Effector CD4-positive, alpha-beta T cell (primary cell): Measurements from ENCODE around the gene CD52.
"Not testable (repeated sequence)": the region's sequence is repeated elsewhere in the genome, so short reads cannot be mapped to it uniquely, and the experiment has no call there.

ENCODE experiments used
- DNase-seq: peaks from one replicate; pipeline ENCODE4 v3.0.0-alpha.2; 2020

Gene CD52

DNA sequence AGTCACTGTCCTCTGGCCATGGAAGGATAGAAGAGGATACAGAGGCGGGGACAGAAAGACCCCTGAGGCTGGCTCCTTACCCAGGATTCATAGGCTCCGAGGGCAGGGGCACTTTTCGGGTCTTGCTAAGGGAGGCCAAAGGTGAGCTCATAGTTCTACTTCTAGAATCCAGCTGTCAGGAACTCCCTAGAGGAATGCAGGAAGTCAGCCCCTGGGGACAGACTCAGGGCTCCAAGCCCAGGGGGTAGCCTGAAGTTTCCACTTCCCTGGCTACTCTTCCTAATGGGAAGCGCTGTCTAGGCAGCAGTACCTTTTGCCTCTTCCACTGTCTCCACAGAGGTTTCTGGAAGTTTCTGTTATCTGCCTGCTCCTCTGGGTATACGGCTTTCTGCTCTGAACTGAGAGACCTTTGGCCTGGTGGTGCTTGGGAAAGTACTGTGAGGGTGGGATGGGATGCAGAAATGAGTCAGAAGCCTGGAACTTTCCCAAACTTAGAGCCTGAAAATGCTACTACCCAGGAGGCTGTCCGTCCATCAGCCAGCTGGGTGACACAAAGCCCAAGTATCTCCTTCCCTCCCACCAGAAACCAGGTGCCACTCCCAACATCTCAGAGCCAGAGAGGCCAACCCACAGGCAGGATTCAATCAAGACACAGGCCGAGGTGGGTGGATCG lies 14.9 kb upstream of the CD52 start:
- DNase-seq = no peak

DNA sequence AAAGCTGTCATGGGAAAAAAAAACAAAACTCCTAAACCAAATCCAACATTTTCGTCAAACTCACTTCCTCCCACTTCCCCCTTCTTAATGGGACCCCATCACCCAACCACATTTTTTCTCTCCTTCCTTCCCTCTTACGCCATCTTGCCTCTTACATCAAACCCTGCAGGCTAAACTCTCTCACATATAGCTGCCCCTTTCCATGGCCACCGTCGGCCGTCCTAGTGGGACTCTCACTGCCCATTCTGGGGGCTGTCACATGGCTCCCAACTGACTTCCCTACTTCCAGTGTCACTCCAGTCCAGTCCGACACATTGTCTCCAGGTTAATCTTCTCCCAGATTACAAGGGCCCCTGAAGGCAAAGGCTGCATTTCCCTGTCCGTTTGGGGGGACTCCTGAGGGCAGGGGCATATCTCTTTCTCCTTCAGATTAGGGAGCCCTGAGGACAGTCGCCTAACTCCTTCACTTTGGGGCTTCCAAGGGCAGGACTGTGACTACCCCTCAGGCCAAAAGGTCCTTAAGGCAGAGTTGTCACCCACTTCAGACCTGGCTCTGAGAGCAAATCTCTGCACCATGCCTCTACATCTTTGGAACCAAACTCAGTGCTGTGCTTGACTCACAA lies 12.0 kb upstream of the CD52 start:
- no peak for DNase-seq

DNA sequence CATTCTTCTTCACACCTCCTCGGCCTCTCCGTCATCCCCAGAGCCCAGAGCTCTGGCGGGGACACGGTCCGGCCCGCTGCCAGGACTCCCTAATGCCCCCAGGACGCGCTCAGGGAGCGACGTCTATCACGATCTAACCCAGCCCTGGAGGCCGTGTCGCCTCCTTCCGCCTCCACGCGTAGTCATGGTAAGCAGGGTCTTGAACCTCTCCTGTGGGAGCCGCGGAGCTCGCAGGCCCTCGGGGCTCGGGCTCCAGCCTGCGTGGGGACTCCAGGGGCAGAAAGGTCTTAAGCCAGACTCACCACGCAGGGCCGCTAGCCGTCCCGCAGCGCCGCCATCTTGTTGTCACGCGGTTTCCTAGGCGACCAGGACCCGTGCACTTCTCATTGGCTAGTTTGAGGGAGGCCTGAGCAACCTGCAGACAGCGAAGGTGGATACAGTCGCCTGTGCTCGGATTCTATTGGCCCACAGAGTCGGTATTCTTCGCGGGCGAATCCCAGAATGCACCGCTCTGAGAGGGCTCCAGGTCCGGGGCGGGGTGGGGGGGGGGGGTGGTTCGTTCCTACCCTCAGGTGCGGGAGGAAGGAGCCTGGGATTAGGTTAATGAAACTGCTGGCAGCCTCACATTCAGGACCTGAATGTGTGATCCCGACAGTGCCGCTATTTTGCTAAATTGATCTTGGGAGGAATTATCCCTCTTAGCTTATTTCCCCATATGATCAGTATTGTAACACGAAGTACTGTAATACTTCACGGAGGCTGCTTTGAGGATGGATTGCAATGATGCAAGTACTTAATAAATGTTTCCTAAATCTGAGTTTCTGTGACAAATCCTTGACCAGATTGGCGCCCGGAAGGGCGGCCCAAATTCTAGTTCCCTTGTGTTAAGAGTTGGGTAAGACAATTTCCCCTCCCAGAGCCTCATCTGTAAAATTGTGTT lies 11.2 kb upstream of the CD52 start, which contains the start of gene UBXN11:
Gene UBXN11 (minus strand): TSS at position 347 of the 940 bp plus-strand sequence. CDS start 3,753 bp downstream, outside the sequence.
- peak; percentile 92 for DNase-seq

DNA sequence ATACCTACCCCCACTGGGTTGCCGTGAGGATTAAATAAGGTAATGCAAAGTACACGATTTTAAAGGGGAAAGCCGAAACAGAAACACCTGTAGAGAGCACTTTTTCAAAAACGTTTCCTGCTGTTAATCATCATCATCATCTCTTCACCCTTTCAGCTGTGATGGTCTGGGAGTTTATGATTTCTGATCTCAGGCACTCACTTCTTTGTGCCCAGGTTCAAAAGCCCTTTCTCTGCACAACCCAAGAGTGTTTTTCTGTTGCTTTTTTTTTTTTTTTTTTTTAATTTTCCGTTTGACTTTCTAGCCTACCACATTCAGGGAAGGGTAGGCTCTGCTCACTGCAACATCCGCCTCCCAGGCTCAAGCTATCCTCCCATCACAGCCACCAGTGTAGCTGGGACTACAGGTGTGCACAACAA lies 10.4 kb upstream of the CD52 start:
- no peak for DNase-seq

DNA sequence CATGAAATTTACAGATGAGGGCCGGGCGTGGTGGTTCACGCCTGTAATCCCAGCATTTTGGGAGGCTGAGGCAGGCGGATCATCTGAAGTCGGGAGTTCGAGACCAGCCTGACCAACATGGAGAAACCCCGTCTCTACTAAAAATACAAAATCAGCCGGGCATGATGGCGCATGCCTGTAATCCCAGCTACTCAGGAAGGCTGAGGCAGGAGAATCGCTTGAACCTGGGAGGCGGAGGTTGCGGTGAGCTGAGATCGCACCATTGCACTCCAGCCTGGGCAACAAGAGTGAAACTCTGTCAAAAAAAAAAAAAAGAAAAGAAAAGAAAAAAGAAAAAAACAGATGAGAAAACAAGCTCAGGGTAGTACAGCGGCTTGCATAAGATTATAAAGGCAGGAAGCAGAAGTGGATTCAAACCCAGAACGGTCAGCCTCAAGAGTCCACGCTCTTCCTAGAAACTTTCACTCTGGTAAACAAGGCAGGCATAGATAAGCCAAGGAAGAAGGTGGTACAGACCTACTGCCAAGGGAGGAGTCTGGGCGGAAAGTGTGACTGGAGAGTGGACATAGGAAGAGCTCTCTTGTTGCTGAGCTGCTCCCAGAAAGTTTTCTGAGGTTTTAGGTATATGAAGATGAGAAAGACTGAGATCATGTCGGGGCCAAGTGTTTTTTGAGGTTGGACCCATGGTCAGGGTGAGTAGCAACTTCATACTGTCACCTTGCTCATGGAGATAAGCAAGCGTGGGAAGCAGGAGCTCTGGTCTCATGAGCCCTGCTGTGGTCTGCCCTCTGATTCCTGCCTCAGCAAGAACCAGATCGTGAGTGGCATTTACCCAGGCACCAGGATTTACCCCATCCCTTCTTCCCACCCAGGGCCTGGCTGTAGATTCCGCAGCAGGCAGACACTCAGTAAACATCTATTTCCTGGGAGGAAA lies 9.5 kb upstream of the CD52 start:
- DNase-seq = not testable (repeated sequence)

DNA sequence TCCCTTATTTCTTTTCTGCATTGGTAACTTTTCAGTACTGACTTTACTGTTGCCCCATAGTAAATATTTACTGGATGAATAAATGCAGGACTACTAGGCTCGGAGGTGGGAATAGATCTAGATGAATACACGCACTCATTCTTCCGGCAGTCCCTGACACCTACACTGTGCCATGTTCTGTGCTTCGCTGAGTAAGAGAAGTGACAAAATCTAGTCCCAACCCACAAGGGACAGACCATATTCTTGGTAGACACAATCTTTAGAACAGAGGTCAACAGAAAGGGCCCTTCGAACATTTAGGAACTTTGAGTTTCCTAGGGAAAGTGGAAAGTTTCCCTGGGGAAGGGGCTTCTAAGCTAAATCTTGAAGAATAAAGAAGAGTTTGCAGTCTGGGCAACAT lies 3.3 kb upstream of the CD52 start:
- DNase-seq = no peak

DNA sequence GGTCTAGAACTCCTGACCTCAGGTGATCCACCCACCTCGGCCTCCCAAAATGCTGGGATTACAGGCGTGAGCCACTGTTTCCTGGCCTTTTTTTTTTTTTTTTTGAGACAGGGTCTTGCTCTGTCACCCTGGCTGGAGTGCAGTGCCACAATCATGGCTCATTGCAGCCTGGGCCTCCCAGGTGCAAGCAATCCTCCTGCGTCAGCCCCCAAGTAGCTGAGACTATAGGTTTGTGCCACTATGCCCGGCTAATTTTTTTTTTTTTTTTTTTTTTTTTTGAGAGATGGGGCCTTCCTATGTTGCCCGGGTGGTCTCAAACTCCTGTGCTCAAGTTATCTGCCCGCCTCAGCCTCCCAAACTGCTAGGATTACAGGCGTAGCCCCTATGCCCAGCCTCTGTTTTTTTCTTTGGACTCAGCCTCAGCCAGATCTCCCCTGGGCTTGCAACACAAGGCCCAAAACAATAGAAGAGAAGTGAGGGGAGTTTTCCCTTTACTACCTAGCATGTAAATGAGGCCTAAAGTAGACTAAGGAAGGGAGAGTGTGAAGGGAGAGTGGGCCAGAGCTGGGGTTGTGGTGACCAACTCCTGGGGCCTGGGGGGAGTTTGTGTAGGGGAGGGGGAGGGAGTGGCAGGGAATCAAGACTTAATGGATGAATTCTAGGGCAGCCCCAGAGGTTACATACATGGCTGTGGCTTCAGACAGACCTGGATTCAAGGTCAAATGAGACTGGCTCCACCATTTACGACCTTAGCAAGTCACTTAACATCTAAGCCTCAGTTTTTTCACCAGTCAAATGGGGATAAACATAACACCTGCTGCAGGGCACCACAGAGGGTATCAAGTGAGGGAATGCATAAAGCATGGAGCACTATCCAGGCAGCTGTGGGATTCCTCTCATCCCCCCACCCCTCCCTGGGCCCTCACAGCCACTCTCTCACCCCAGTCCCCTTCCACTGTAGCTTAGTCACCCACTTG lies 1.6 kb upstream of the CD52 start:
- no peak for DNase-seq

DNA sequence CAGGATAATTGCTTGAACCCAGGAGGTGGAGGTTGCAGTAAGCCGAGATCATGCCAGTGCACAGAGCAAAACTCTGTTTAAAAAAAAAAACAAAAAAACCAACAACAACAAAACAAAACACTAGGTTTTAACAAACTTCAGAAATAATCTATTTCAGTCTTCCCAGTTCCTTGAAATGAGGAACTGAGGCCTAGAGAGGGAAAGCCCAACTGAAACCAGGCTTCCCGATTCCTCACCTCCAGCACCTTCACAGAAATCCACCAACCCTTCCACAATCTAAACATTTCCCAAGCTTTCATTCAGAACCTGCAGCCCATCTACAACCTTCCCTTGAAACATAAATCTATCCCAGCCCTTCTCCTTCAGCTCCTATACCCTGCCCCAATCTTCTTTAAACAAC lies 612 bp upstream of the CD52 start:
- no peak for DNase-seq

DNA sequence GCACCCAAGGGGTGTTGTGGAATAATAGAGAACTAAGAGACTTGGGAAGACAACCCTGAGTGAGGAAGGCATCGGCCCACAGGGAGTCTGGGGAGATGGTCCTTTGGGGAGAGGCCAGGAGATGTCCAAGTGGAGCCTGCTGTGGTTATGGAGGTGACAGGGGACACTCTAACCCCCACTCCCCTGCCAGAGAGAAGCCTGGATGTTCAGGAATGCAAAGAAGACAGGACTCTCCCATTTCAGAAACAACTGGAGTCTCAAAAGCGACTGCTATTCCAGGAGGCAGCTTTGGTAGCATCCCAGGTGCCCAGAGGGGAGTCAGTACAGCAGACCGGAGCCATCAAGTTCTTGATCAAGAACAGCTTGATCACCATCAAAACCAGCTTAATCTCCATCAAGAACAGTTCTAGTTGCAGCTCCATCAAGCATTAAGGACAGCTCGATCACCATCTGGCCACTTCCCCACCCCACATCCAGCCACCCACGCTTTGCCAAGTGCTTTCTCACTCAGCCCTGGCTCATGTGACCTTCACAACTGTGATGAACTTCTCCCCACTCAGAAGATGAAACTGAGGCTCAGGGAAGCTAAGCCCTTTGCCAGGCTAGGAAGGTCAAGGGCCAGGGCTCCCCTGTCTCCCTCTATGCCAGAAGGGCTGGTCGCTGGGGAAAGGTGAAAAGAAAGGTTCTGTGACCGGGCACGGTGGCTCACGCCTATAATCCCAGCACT lies 743 bp downstream of the CD52 start:
- DNase-seq = no peak

DNA sequence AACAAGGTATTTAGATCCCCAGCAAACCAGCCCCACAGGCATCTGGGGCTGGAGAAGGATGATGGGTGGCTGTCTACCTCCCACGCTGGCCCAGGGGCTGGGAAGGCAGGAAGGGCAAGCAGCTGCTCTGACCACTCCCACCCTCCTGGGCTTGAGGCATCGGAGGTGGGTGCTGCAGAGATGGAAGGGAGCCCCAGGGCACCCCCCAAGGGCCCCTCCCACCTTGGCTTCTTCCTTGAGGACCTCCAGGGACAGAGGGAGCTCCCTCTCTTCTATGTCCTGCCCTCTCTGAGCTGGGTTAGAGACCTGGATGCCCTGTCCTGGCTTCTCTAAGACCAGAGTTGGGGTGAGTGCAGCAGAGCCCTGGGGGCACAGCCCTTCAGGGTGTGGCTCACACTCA lies 3.1 kb downstream of the CD52 start:
- no peak for DNase-seq

DNA sequence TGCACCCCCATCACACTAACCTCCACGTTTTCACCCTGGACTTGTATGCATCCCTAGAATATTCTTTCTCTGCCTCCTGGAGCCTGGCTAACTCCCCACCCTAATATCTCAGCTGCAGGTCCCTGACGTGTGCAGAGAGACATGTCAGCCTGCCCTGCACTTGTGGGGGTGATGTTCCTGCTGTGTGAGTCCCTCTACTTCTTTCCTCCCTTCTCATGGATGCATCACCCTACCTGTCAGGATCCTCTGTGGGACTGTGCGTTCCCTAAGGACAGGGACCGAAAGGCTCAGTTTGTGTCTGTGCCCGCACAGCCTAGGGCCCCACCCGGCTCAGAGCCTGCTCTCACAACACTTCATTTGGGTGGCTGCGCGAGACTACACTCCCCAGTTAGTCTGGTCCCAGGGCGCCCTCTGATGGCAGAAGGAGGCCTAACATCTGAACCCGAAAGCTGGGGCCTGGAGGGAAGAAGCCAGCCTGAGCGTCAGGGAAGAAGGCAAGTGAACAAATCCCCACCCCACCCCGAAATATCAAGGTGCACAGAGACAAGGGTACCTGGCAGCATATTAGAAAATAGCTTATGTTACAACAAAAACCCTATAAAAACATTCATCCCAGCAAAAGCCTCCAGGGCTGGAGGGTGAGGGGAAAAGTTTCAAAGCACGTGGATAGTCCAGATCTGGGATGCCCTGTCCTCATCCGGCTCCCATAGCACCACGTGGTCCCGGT lies 3.7 kb downstream of the CD52 start:
- DNase-seq = peak; percentile 94

DNA sequence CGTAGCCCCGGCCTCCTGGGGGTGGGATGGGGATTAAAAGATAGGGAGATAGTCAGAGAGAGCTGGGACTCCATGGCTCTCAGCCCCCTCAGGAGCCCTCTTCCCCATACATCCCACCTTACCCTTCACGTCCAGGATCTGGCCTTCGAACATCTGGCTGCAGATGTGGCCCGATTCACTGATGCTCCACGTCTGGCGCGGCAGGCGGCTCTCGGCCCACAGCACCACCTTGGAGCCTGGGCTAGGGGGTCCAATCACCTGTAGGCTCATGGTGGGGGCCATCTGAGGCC lies 4.2 kb downstream of the CD52 start:
- DNase-seq = no peak

DNA sequence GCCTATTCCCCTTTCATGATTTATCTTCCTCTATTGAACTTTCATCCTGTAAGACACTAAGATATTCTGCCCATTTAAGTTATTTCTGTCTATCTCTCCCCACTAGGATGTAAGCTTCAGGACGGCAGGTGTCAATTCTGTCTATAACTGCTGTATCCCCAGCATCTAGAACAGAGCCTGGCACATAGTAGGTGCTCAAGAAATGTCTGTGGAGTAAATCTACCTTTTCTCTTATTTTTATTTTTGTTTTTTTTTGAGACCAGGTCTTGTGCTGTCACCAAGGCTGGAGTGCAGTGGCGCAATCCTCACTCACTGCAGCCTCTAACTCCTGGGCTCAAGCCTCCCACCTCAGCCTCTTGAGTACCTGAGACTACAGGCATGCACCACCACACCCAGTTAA lies 5.6 kb downstream of the CD52 start:
- DNase-seq = no peak

DNA sequence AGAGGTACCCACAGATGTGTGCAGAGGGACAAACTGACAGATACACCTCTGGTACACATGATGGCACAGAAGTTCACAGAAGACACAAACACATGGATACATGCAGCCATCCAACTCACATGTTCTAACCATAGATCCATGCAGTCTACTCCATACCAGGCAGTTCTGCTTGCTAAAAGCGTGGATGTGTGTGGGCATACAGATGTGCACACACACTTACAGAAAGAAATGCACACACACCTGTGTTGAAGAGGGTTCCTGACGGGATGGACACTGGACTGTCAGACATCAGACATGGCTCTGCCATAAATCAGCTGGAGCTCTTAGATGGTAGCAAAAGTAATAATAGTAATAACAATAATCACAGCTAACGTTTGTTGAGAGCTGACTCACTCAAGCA lies 6.8 kb downstream of the CD52 start:
- DNase-seq = no peak

DNA sequence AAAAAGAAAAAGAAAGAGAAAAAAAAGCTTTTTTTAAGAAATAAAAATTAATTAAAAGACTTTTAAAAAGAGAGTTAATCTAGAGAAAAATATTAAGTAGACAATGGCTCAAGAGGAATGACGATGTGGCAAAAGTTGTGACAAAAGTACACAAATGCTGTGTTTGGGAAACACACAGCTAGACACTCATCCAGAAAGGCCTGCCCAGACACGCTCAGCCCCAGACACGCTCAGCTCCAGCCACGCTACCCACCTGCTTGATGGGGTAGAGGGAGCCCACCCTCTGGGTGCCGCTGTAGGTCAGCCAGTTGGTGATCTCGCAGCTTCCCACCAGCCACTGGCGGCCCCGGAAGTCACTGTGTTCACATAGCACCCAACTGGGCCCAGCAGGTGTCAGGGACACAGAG lies 10.2 kb downstream of the CD52 start:
- no peak for DNase-seq

DNA sequence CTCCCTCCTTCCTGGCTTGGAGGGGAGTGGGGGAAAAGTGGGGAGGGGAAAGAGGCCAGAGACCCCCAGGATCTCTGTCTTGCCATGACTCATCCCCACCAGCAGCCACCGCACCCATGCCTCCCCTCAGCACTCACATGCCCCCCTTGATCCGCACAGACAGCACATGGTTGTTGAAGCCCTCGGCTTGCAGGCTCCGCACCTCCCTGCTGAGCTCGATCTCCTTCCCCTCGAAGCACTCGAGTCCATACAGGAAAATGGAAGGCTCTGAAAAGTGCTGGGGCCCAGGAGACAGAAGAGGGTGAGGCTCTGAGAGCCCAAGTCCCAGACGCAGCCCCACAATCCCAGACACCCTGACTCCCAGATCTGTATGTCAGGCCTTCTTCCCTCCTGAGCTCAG lies 10.8 kb downstream of the CD52 start:
- DNase-seq = no peak

DNA sequence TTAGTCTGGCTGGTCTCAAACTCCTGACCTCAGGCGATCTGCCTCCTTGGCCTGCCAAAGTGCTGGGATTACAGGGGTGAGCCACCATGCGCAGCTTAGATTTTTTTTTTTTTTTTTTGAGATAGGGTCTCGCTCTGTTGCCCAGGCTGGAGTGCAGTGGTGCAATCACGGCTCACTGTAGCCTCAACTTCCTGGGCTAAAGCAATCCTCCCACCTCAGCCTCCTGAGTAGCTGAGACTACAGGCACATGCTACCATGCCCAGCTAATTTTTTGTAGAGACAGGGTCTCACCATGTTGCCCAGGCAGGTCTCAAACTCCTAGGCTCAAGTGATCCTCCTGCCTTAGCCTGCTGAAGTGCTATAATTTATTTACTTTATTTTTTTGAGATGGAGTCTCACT lies 11.6 kb downstream of the CD52 start:
- not testable (repeated sequence) for DNase-seq

DNA sequence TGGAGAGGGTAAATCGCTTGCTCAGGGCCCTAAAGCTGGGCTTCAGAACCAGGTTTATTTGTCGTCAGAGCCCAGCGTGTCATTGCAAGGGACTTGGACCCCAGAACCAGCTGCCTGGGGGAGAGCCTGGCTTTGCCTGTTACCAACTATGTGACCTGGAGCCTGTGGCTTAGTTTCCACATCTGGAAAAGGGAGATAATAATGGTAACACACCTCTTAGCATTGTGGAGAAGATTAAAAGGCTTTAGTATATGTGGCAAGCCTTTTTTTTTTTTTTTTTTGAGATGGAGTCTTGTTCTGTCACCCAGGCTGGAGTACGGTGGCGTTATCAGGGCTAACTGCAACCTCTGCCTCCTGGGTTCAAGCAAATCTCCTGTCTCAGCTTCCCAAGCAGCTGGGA lies 12.5 kb downstream of the CD52 start:
- DNase-seq = no peak

DNA sequence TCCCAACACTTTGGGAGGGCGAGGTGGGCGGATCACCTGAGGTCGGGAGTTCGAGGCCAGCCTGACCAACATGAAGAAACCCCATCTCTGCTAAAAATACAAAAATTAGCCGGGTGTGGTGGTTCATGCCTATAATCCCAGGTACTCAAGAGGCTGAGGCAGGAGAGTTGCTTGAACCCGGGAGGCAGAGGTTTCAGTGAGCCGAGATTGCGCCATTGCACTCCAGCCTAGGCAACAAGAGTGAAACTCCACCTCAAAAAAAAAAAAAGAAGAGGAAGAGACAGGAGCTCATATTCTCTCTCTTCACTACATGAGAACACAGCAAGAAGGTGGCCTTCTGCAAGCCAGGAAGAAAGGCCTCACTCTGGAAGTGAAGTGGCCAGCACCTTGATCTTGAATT lies 15.6 kb downstream of the CD52 start:
- not testable (repeated sequence) for DNase-seq
